H1 (cell line): ENCODE results near the gene PAPOLA. TPM values are rescaled to one million over a fixed set of nuclear protein-coding genes. Genes with fewer than 3 reads are reported as not detected.

Experiments used
- POU5F1 ChIP-seq: IDR thresholded peaks from 2 replicates; pipeline ENCODE4 v1.6.1; 2011; ENCODE audit warnings: low read depth, mild to moderate bottlenecking, low read length, moderate library complexity
- RNF2 ChIP-seq: fragments of 200-900, 300-1000 bp; sonication (generic); IDR thresholded peaks from 2 replicates; pipeline ENCODE4 v1.7.1; 2016; ENCODE audit warnings: borderline replicate concordance, low read depth, mild to moderate bottlenecking, antibody characterized with exemption, low read length; ENCODE audit not compliant: poor library complexity, severe bottlenecking; ENCODE audit errors: missing control alignments
- polyA plus RNA-seq, 7 experiments: library from polyadenylated mRNA; depleted of rRNA in 3 of 7; stranded (reverse) in 5 of 7; unstranded in 2 of 7; fragments of >200 nt in 5 of 7; fragments of 200-250 nt in 2 of 7; gene quantifications; 1 replicate in 5 of 7; 2 replicates in 1 of 7; 4 replicates in 1 of 7; pipeline versions ENCODE4 v1.2.1 to v1.2.3, GENCODE V29; 2011 to 2013; ENCODE audit warnings: missing spikeins in 2 of 7, mixed read lengths in 2 of 7
- total RNA-seq: library from RNA; stranded (reverse); fragmentation: NEBNext Ultra II Directional; extraction: Animal tissue kit (Norgen Biotek cat#: 25700); gene quantifications from 2 replicates; pipeline ENCODE4 v1.2.1, GENCODE V29; 2021

The PAPOLA gene
- total and polyA plus RNA-seq, 2 of the 8 experiments (the other 6 are each of a cell fraction or from before 2014, with no cell fraction given), result 163 to 239 TPM

GRCh38 chr14:96592591-96593386, 90.6 kb downstream of the PAPOLA start (continued):
- TF ChIP-seq RNF2 (no peak), POU5F1 (no peak)
